MM.1S (cell line): ENCODE measurements around the gene KMT2E.

Experiments
- EZH2 ChIP-seq: fragments of 300-600 bp; sonication (generic); optimal IDR thresholded peaks from 2 replicates; pipeline ENCODE3; 2017; ENCODE audit warnings: low read depth, mild to moderate bottlenecking, antibody characterized with exemption, low read length, mixed read lengths
- EZH2phosphoT487 ChIP-seq: fragments of 300-600 bp; sonication (generic); IDR thresholded peaks from 2 replicates; pipeline ENCODE4 v1.6.1; 2018; ENCODE audit warnings: antibody characterized with exemption, low read length
- TF ChIP-seq, protein P1 (sequence below): fragments of 300-600 bp; sonication (generic); IDR thresholded peaks from 2 replicates; pipeline ENCODE4 v1.5.1; 2016; ENCODE audit warnings: antibody characterized with exemption, low read length, mixed read lengths

DNA sequence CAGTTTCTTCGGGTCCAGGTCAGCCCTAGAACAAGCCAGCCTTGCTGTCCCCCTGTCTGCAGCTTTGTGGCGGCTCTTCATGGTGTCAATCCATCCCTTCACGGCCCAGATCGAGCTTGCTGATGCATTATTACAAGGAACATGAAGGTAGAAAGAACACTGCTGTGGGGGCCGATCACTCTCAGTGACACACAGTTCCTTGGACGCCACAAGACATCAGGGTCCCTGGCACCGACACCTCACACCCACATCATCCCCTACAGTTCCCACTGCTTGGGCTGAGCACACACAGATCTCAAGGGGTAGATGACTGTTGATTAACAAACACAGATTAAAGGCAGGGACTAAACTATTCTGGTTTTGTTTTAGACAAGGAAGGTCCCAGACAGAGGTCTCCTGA, 119.4 kb downstream of the KMT2E start:
- TF ChIP-seq, protein P1, sequence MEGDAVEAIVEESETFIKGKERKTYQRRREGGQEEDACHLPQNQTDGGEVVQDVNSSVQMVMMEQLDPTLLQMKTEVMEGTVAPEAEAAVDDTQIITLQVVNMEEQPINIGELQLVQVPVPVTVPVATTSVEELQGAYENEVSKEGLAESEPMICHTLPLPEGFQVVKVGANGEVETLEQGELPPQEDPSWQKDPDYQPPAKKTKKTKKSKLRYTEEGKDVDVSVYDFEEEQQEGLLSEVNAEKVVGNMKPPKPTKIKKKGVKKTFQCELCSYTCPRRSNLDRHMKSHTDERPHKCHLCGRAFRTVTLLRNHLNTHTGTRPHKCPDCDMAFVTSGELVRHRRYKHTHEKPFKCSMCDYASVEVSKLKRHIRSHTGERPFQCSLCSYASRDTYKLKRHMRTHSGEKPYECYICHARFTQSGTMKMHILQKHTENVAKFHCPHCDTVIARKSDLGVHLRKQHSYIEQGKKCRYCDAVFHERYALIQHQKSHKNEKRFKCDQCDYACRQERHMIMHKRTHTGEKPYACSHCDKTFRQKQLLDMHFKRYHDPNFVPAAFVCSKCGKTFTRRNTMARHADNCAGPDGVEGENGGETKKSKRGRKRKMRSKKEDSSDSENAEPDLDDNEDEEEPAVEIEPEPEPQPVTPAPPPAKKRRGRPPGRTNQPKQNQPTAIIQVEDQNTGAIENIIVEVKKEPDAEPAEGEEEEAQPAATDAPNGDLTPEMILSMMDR = no peak
- TF ChIP-seq EZH2phosphoT487 (no peak), EZH2 (no peak)
